Measurements from ENCODE around the gene LCA5L. TPM values are rescaled to one million over a fixed set of nuclear protein-coding genes. Genes with fewer than 3 reads are reported as not detected.

Gene LCA5L
- total and polyA plus RNA-seq, 10 of the 15 experiments (the other 5 are each of a cell fraction or from before 2014, with no cell fraction given) = 0.18 to 0.55 (median 0.27) TPM; not detected in 2

GRCh38 chr21:39430457-39430856 is 15.1 kb downstream of the LCA5L start (continued):
- TF ChIP-seq MEF2A (IDR thresholded peaks at IDR 0.05; ENCODE audit: insufficient read depth, low read depth, low read length) (no peak), MYC (IDR thresholded peaks at IDR 0.05; ENCODE audit: insufficient read depth, insufficient read length, insufficient replicate concordance, low read length, severe bottlenecking) (no peak), PBX3 (IDR thresholded peaks at IDR 0.05; ENCODE audit: insufficient replicate concordance, low read depth, low read length) (no peak), MYB (IDR thresholded peaks at IDR 0.05; ENCODE audit: borderline replicate concordance, low read depth, low read length) (no peak)
- TF ChIP-seq, protein P1, sequence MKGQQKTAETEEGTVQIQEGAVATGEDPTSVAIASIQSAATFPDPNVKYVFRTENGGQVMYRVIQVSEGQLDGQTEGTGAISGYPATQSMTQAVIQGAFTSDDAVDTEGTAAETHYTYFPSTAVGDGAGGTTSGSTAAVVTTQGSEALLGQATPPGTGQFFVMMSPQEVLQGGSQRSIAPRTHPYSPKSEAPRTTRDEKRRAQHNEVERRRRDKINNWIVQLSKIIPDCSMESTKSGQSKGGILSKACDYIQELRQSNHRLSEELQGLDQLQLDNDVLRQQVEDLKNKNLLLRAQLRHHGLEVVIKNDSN (IDR thresholded peaks at IDR 0.05; ENCODE audit: borderline replicate concordance, extremely low read length, insufficient read depth, low read depth, low read length) = no peak

- H4K20me1 ChIP-seq (ENCODE audit: control insufficient read depth, insufficient read depth) = no peaks in the 10 kb centered on the region
- FAIRE-seq (no peak), DNase-seq (ENCODE audit: low read depth, low spot score) (no peak), ATAC-seq (no peak)
- no peak overlapping the region for H3K4me3 ChIP-seq
- ChIA-PET POLR2A (interaction anchor here (1.4 kb wide), 1 partner anchor 11 kb away, joined by 3 read pairs; no protein-coding TSS in a partner anchor), RAD21 (ENCODE audit: unreplicated experiment) (no interaction called here), CTCF (interaction anchor here (1.3 to 2.3 kb wide), 2 partner anchors 11 to 12 kb away, joined by 4 to 8 read pairs; no protein-coding TSS in a partner anchor), SMC1A (ENCODE audit: uncharacterized antibody, unreplicated experiment) (no interaction called here)
- no TSS peak for BruUV-seq (replicated peaks)
- intact Hi-C loops (cut with micrococcal nuclease; ENCODE audit: unreplicated experiment) = no loop called here
- H3K79me2 ChIP-seq (ENCODE audit: control insufficient read depth, insufficient read depth, low read length) = no peaks in the 10 kb centered on the region
- no peaks in the 10 kb centered on the region for H3K36me3 ChIP-seq (ENCODE audit: control insufficient read depth in 2 of 2, insufficient read depth in 2 of 2, low read length in 1 of 2)
- no peak overlapping the region for H3K27ac ChIP-seq (ENCODE audit: control insufficient read depth, insufficient read depth)
- WGBS (ENCODE audit: insufficient coverage, insufficient replicate concordance, low lambda C conversion rate, missing lambda C conversion rate) = 83% methylated on average over 3 of the region's 3 CpGs
- no peak overlapping the region for H2AFZ ChIP-seq (ENCODE audit: control insufficient read depth, low read depth, low read length)
- no peaks in the 10 kb centered on the region for H3K9me3 ChIP-seq (replicated peaks; ENCODE audit: control insufficient read depth, insufficient read depth, low read length)
- no peak overlapping the region for H3K9ac ChIP-seq (ENCODE audit: control insufficient read depth, insufficient read depth, low read length)
- no peaks in the 10 kb centered on the region for H3K27me3 ChIP-seq (replicated peaks in 1 of 2; ENCODE audit: control insufficient read depth in 2 of 2, insufficient read depth in 2 of 2, low read length in 1 of 2)
- in situ Hi-C loops (cut with MboI) = no loop called here
- no peaks in the 10 kb centered on the region for H3K4me1 ChIP-seq (ENCODE audit: control insufficient read depth, insufficient read depth, low read length)
- H3K4me2 ChIP-seq (ENCODE audit: control insufficient read depth, insufficient read depth) = no peak overlapping the region
- TF ChIP-seq SREBF2 (IDR thresholded peaks at IDR 0.05; ENCODE audit: low read length) (no peak), NR2C2 (IDR thresholded peaks at IDR 0.05; ENCODE audit: borderline replicate concordance, control insufficient read depth, insufficient read length, low read depth) (no peak), DPF2 (IDR thresholded peaks at IDR 0.05) (no peak), E2F4 (IDR thresholded peaks at IDR 0.05; ENCODE audit: low read depth, low read length) (no peak), ZBTB4 (CRISPR knock-in tag; IDR thresholded peaks at IDR 0.05) (no peak), BCL11A (IDR thresholded peaks at IDR 0.05; ENCODE audit: low read depth, low read length) (no peak), EED (IDR thresholded peaks at IDR 0.05; ENCODE audit: low read depth) (no peak), RELA (IDR thresholded peaks at IDR 0.05; ENCODE audit: borderline replicate concordance, partially characterized antibody) (no peak), RUNX3 (IDR thresholded peaks at IDR 0.05; ENCODE audit: low read length) (no peak), JUND (IDR thresholded peaks at IDR 0.05; ENCODE audit: low read depth, low read length) (no peak), HCFC1 (IDR thresholded peaks at IDR 0.05; ENCODE audit: low read length) (no peak), KLF5 (IDR thresholded peaks at IDR 0.05; ENCODE audit: partially characterized antibody) (no peak), JUNB (IDR thresholded peaks at IDR 0.05) (no peak), MEF2A (IDR thresholded peaks at IDR 0.05; ENCODE audit: insufficient read depth, low read depth, low read length) (no peak)
Observed at GRCh38 chr21:39430016-39430415, 15.6 kb downstream of the LCA5L start.

Data from GM12878 (cell line).